Suprapubic skin (tissue), 4 donors: ENCODE data around the gene ADAM33.

ENCODE experiments used
- CTCF ChIP-seq, 2 donors: fragments of 200-600 bp in 1 of 2; fragments of 450-650 bp in 1 of 2; sonication (generic) in 1 of 2; IDR thresholded peaks; one replicate each; pipeline ENCODE4 v1.5.1; 2016 to 2019; ENCODE audit warnings: antibody characterized with exemption in 2 of 2, mild to moderate bottlenecking in 1 of 2, moderate library complexity in 1 of 2
- POLR2A ChIP-seq, 2 donors: fragments of 450-650 bp; IDR thresholded peaks; one replicate each; pipeline ENCODE4 v1.6.1; 2017; ENCODE audit warnings: antibody characterized with exemption in 2 of 2, mild to moderate bottlenecking in 2 of 2, moderate library complexity in 2 of 2
- POLR2AphosphoS5 ChIP-seq, 3 donors: sonication (generic); formaldehyde crosslinking; IDR thresholded peaks; one replicate each; pipeline ENCODE4 v1.6.1; 2017; ENCODE audit warnings: antibody characterized with exemption in 3 of 3

GRCh38 chr20:3687655-3688054, 5.8 kb upstream of the ADAM33 start:
- no peak for TF ChIP-seq POLR2AphosphoS5 (IDR thresholded peaks at IDR 0.05)
- no peak for TF ChIP-seq POLR2A (IDR thresholded peaks at IDR 0.05)
- TF ChIP-seq CTCF (IDR thresholded peaks at IDR 0.05), result no peak
